Measurements from ENCODE around the gene CREB5.

- TF ChIP-seq CTCF (conservative IDR thresholded peaks at IDR 0.05; ENCODE audit: low read depth in 2 of 2) (no peak), EZH2 (IDR thresholded peaks at IDR 0.05; ENCODE audit: low read depth, unreplicated experiment) (no peak), EZH2phosphoT487 (IDR thresholded peaks at IDR 0.05; ENCODE audit: unreplicated experiment) (no peak), POLR2AphosphoS5 (IDR thresholded peaks at IDR 0.05; ENCODE audit: low read depth) (no peak), JUNB (IDR thresholded peaks at IDR 0.05; ENCODE audit: unreplicated experiment) (no peak), ZNF331 (CRISPR knock-in tag; IDR thresholded peaks at IDR 0.05; ENCODE audit: low read depth) (no peak), NANOG (IDR thresholded peaks at IDR 0.05; ENCODE audit: borderline replicate concordance) (no peak), REST (IDR thresholded peaks at IDR 0.05; ENCODE audit: unreplicated experiment) (no peak), CREB1 (CRISPR knock-in tag; IDR thresholded peaks at IDR 0.05; ENCODE audit: low read depth) (no peak), ETS1 (IDR thresholded peaks at IDR 0.05) (no peak)
These were observed 326.8 kb downstream of the CREB5 start for GRCh38 chr7:28739128-28739527.
